Transverse colon (tissue), 4 donors: ENCODE data around the gene CHRM3.
"Not testable (repeated sequence)": the region's sequence is repeated elsewhere in the genome, so short reads cannot be mapped to it uniquely, and the experiment has no call there.

ENCODE experiments used
- CTCF ChIP-seq, 5 experiments: fragments of 200-600 bp in 3 of 5; fragments of 450-650 bp in 2 of 5; sonication (generic) in 3 of 5; IDR thresholded peaks; 1 replicate in 2 of 5; 2 replicates in 3 of 5; pipeline ENCODE4 v1.5.1; 2016 to 2017; ENCODE audit warnings: antibody characterized with exemption in 5 of 5, inconsistent platforms in 3 of 5, mild to moderate bottlenecking in 2 of 5, moderate library complexity in 1 of 5
- EP300 ChIP-seq: sonication (generic); formaldehyde crosslinking; IDR thresholded peaks from one replicate; pipeline ENCODE4 v1.6.1; 2017; ENCODE audit warnings: antibody characterized with exemption, low read depth
- POLR2A ChIP-seq: fragments of 450-650 bp; IDR thresholded peaks from one replicate; pipeline ENCODE4 v1.6.1; 2016; ENCODE audit warnings: antibody characterized with exemption, mild to moderate bottlenecking, moderate library complexity
- POLR2AphosphoS5 ChIP-seq, 3 donors: sonication (generic); formaldehyde crosslinking; IDR thresholded peaks; one replicate each; pipeline ENCODE4 v1.6.1; 2016; ENCODE audit warnings: antibody characterized with exemption in 3 of 3

- not testable (repeated sequence) for TF ChIP-seq CTCF (IDR thresholded peaks at IDR 0.05); POLR2A; POLR2AphosphoS5 (IDR thresholded peaks at IDR 0.05); EP300
Measured at GRCh38 chr1:239370869-239371268, 15.5 kb upstream of the CHRM3 start.
